Posterior vena cava (tissue), 2 donors: ENCODE results near the gene NPTN. TPM values are rescaled to one million over a fixed set of nuclear protein-coding genes. Genes with fewer than 3 reads are reported as not detected.
A peak's percentile ranks its signal among the peaks of the same experiment; 100 is the strongest.

Experiments
- DNase-seq: peaks from one replicate; pipeline ENCODE4 v3.0.0-alpha.2; 2020; ENCODE audit warnings: low spot score
- intact Hi-C, 2 donors: fragments of 100-400 bp; cut with DNase I; formaldehyde crosslinking; loops; one replicate each; pipeline versions ENCODE4 v1.14.1 to v1.14.2; 2022 to 2023
- long read RNA-seq, 2 donors: library from polyadenylated mRNA; unstranded; transcript quantifications; one replicate each; pipeline ENCODE4 v2.0.0, GENCODE V29; 2020 to 2021
- total RNA-seq, 2 donors: library from RNA; stranded (reverse); fragmentation: NEBNext Ultra II Directional; extraction: Animal tissue kit (Norgen Biotek cat#: 25700); gene quantifications; one replicate each; pipeline ENCODE4 v1.2.1, GENCODE V29; 2021
- donor health status: DM: yes; HTN: yes; CAD: no.
- donor health status: DM: yes; HTN: yes; CAD: no.

Gene NPTN
- 100 to 1,000 TPM; 164 to 189 TPM for total RNA-seq
- long read RNA-seq, donor 1, transcript NPTN-202 (8 exons, 2,817 nt) = major isoform, 85 of 101 reads
- long read RNA-seq, donor 1, partial matches to known transcripts = 5 of 101 reads
- long read RNA-seq, donor 1, other reads (novel, unspliced or antisense) = 7 of 101 reads
- long read RNA-seq, donor 2, partial matches to known transcripts = 0 of 6 reads
- long read RNA-seq, donor 2, other reads (novel, unspliced or antisense) = 5 of 6 reads

DNA sequence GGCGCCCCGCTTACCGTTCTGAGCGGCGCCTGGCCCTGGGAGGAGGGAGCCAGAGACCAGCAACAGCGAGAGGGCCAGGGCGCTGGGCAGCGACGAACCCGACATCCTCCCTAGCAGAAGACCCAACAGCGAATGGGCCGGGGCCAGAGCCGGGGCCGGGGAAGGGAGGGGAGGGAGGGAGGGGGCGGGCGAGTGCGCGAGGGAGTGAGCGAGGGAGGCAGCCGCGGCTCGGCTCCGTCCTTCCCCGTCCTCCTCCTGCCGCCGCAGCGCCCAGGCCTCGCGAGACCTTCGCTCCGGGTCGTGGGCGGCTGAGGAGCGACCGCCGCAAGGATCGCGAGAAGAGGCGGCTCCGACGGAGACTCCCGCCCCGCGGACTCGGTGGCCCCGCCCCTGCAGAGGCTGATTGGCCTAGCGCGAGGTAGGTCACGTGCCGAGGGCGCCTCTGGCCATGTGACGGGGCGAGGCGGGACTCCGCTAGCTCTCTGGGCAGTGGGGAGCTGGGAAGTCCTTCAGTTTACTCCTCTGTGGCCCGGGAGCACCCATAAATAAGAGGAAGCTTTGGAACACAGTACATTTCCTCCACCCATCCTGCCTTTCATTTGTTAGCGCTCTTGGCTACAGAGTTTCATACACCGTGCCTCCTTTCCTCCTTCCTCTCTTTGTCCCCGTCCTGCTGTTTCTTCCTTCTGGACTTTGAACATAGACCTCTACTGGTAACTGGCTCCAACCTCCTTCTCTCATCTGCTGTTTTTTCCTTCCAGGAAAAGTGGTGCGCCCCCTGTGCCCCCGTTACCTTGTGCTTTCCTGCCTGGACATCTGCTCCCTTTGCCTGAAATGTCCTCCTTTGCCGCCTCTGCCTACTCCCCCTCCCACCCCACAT lies at the start of gene NPTN:
Gene NPTN, minus strand, starts transcription at position 279 of the 880 bp plus-strand sequence. Its CDS starts 174 bp downstream, at position 105.
- intact Hi-C loops = loop anchor here (5.0 to 10.0 kb wide), 2 partner anchors 36 to 59 kb away; no protein-coding TSS in a partner anchor
- peak; percentile 100 for DNase-seq

DNA sequence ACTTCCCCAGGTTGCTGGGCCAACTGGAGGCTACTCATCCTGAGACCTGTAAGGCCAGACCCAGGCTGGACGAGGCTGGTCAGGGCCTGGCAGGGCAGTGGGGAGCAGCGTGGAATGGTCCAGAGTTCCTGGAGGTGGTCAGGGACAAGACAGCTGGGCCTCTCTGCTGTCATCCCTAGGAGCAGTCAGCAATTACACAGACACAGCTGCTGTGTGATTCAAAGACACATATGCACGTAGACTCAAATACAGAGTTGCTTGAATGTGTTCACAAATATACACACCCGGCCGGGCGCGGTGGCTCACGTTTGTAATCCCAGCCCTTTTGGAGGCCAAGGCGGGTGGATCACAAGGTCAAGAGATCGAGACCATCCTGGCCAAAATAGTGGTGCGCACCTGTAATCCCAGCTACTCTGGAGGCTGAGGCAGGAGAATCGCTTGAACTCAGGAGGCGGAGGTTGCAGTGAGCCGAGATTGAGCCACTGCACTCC lies 49.5 kb upstream of the NPTN start:
- DNase-seq = no peak
- intact Hi-C loops = loop anchor here in 1 of 2 donors (5.0 kb wide), 1 partner anchor 760 kb away; no protein-coding TSS in a partner anchor

- no peak for DNase-seq
- intact Hi-C loops = loop anchor here in 1 of 2 donors (5.0 kb wide), 1 partner anchor 760 kb away; no protein-coding TSS in a partner anchor
Observed at GRCh38 chr15:73681856-73682599, 48.8 kb upstream of the NPTN start.

DNA sequence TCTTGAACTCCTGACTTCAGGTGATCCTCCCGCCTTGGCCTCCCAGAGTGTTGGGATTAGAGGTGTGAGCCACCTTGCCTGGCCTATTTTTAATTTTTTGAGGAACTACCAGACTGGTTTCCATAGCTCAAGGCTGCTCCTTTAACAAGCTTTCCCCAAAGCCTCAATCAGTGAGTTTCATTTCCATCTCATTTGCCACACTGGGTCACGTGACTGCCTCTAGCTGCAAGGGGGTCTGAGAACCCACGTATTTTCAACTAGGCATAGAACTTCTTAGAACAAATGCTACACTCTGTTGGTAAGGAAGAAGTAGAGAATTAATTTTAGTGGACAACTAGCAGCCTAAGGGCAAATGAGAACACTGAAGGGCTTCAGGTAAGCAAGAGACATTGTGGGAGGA lies 47.9 kb upstream of the NPTN start:
- no peak for DNase-seq
- intact Hi-C loops = loop anchor here in 1 of 2 donors (5.0 kb wide), 1 partner anchor 761 kb away; no protein-coding TSS in a partner anchor

- DNase-seq = no peak
- intact Hi-C loops = loop anchor here in 1 of 2 donors (5.0 kb wide), 1 partner anchor 762 kb away; no protein-coding TSS in a partner anchor
Observed at GRCh38 chr15:73680549-73680948, 47.4 kb upstream of the NPTN start.

DNA sequence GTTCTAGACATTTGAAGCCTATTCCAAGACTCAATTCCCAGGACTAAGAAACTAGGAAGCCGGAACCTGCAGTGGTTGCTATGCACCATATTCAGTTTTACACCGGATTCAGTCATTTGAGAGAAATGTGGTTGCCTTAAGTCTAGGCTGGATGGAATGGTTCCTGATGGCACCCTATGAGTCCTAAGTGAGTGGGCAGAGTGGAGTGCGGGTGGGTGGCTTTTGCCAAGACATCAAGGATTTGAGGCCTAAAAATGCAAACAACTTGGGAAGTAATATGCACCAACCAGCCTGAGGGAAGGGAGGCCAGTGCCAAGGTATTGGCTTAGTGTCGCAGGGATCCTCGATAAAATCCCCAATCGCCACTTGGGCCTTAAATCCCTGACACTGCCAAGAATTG lies 46.8 kb upstream of the NPTN start:
- intact Hi-C loops = loop anchor here in 1 of 2 donors (5.0 kb wide), 1 partner anchor 762 kb away; no protein-coding TSS in a partner anchor
- no peak for DNase-seq

DNA sequence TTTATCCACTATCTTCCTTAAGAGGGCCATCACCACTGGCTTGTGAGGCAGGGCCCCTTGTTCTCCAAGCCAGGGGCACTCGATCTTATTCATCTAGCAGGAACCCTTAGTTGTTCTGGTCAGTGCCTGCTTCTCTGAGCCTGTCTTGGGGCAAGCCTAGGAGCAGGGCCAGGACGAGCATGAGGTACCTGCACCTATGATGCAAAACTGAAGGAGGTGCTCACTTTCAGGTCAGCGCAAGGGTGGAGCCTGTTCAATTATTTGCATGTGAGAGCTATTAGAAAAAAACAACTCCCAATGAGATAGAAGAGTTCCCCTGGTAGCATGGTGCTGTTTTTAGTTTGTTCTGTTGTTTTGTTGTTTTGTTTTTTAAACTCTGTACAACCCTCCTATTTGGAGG lies 46.0 kb upstream of the NPTN start:
- no peak for DNase-seq
- intact Hi-C loops = no loop called here

DNA sequence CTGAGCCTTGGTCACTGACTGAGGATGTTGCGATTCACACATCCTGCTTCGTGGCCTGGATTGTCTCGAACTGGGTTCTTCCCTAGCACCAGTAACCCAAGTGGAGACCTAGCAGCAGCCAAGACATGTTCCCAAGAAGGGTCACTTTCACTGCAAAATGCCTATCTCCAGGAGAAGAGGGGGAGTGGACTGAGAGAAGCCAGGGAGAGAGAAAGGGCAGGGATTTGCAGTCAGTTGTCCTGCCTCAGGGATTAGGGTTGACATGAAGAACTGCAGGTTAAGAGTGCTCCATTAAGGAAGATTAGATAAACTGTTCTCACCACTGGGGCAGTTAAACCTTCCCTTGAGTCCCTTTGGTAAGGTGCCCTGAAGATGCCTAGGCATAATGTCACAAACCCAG lies 45.3 kb upstream of the NPTN start:
- intact Hi-C loops = no loop called here
- no peak for DNase-seq

DNA sequence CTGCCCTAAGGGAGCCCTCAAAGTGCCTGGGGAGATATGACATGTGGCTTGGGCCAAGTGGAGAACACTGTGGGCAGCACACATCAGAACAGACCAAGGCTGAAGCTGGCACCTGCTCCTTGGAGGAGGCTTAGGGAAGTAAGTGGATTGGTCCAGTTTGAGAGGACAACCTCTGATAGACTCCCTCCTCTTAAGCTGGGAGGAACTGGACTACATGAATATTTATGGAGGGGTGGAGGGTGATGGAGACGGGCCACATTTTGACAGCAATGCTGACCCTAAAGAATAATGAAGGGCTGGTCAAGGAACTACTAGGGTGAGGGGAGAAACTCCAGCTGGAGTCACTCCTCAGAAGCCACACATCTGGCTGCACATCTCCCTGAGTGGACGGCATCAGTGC lies 44.5 kb upstream of the NPTN start:
- no peak for DNase-seq
- intact Hi-C loops = loop anchor here (1.0 to 2.0 kb wide), 2 partner anchors 23 kb away; no protein-coding TSS in a partner anchor

GRCh38 chr15:73677146-73677607 lies 44.0 kb upstream of the NPTN start:
- intact Hi-C loops = loop anchor here (1.0 to 2.0 kb wide), 2 partner anchors 23 to 24 kb away; no protein-coding TSS in a partner anchor
- DNase-seq = no peak

DNA sequence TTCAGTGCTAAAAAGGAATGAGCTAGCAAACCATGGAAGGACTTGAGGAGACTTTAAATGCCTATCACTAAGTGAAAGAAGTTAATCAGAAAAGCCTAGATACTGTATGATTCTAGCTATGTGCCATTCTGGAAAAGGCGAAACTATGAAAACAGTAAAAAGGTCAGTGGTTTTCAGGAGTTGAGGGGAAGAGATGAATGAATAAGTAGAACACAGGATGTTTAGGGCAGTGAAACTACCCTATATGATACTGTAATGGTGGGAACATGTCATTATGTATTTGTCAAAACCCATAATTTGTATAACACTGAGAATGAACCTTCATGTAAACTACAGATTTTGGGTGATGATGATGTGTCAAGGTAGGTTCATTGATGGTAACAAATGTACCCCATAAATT lies 41.4 kb upstream of the NPTN start:
- DNase-seq = no peak
- intact Hi-C loops = no loop called here

DNA sequence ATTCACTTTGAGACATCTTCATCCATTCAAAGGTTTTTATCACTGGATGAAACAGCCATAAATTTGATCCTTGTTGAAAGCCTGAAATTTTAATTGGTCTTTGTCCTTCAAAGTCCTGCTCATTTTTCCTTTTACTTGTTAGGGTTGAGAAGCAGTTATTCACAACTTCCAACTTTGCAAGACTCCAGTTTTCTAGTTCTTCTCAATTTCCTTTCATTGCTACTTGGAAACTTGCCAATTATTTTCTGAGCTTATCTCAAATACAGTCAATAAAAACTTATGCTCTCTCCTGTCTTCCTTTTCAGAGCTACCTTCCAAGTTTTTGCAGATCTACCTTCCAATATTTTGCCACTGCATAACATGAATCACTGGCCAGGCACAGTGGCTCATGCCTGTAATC lies 27.3 kb upstream of the NPTN start:
- DNase-seq = no peak
- intact Hi-C loops = no loop called here

DNA sequence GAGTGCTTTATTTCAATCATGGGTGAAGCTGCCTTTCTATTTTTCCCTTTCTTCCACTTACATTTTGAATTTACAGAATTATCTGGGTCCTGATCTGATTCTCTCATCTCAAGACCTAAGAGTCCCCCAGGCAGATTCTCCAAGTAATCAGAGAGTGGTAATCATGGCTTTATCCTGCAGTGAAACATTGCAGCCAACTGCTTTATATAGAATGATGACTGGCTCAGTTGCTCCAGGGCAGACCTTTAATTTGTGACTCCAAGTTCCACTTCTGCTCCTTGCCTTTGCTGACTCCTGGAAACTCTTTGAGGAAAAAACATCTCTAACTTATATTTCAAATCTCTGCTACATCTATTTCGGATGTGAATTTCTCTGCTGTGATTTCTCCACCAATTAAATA lies 25.5 kb upstream of the NPTN start:
- no peak for DNase-seq
- intact Hi-C loops = no loop called here

DNA sequence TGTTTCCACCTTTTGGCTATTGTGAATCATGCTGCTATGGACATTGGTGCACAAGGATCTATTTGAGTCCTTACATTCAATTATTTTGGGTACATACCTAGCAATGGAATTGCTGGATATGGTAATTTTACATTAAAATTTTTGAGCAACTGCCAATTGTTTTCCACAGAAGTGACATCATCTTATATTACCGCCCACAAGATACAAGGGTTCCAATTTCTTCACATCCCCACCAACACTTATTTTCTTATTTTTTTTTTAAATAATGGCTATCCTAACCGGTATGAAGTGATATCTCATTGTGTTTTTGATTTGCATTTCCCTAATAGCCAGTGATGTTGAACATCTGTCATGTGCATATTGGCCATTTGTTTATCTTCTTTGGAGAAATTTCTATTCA lies 22.5 kb upstream of the NPTN start:
- no peak for DNase-seq
- intact Hi-C loops = no loop called here

GRCh38 chr15:73654659-73655058 lies 21.5 kb upstream of the NPTN start:
- DNase-seq = no peak
- intact Hi-C loops = no loop called here

DNA sequence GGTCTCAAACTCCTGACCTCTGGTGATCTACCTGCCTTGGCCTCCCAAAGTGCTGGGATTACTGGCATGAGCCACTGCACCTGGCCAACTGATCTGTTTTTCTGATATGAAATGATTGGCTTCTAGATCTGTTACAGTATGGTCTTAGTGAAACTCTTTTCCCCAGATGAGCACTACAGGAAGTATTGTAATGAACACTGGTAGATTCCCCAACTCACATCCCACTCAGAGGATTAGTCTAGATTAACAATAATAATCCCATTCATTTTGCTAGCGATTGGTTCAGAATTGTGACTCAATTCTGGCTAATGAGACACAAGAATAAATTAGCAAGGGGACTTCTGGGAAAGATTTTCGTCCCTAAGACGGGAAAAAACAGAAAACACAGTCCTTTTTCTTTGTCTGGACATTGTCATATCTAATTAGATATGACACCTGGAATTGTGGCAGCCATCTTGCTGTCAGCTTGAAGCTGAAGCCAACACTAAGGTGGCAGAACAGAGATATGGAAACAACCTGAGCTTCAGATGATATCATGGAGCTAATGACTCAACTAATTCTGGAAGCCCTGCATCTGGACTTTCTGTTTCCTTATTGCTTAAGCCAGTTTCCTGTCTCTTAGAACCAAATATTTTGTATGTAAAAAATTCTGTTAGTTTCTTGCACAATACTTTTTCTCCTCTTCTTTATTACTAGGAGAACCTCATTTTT lies 17.4 kb upstream of the NPTN start:
- intact Hi-C loops = no loop called here

GRCh38 chr15:73648014-73648295 lies 14.8 kb upstream of the NPTN start:
- intact Hi-C loops = no loop called here

More for the DNA sequence above, 17.4 kb upstream of the NPTN start:
- DNase-seq = no peak

DNA sequence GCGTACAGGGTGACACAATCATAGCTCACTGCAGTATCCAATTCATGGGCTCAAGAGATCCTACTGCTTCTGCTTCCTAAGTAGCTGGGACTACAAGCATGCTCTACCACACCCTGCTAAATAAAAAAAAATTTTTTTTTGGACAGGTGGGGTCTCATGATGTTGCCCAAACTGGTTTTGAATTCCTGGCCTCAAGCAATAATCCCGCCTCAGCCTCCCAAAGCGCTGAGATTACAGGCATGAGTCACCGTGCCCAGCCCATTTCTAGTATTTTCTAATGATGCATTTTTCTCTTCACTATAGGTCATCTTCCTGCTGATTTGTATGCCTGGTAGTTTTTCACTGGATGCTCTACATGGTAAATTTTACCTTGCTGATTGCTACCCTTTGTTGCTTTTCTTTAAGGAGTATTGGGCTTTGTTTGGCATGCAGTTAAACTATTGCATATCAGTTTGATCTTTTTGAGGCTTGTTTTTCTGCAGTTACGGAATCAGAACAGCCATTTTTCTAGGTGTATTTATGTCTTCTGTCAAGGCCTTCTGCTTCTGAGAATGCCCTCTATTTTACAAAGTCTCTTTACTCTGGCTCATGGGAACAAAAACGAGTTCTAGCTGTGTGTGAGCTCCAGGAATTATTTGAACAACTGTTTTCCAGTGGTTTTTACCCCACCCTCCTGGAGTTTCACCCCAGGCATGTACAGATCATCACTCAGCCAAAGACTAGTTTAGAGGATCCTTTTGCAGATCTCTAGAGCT lies 14.2 kb upstream of the NPTN start:
- intact Hi-C loops = no loop called here

More at GRCh38 chr15:73648014-73648295, 14.8 kb upstream of the NPTN start:
- DNase-seq = no peak

More for the DNA sequence above, 14.2 kb upstream of the NPTN start:
- no peak for DNase-seq
